MCF 10A (cell line): ENCODE results near the gene ME2. TPM values are rescaled to one million over a fixed set of nuclear protein-coding genes. Genes with fewer than 3 reads are reported as not detected.

Experiments
- total RNA-seq: library from RNA; stranded (reverse); gene quantifications from 2 replicates; pipeline ENCODE4 v1.2.3, GENCODE V29; 2022

The ME2 gene
- total RNA-seq, 1 experiment from 2014 or later = 64.8 TPM

Other genes with a start within 250 kb of the ME2 start
- gene MRO, start 59.1 kb upstream of the ME2 start, total RNA-seq = not detected in 2 replicates
- 10.8 and 14.0 TPM in 2 replicates for gene ELAC1, start 88.9 kb downstream of the ME2 start, total RNA-seq
- gene SMAD4, start 151.1 kb downstream of the ME2 start, total RNA-seq = 75.8 and 84.4 TPM in 2 replicates